AG08395 (cell line): ENCODE measurements around the gene SVEP1.
"Not testable (repeated sequence)": the region's sequence is repeated elsewhere in the genome, so short reads cannot be mapped to it uniquely, and the experiment has no call there.

Source experiments
- DNase-seq: peaks from one replicate; pipeline ENCODE4 v3.0.0; 2012; ENCODE audit warnings: mixed read lengths, low spot score

SVEP1 gene

GRCh38 chr9:110578575-110579033, 937 bp downstream of the SVEP1 start:
- no peak for DNase-seq

- DNase-seq = no peak
These were observed 3.6 kb downstream of the SVEP1 start for GRCh38 chr9:110575945-110576344.

- no peak for DNase-seq
These were observed 4.4 kb downstream of the SVEP1 start for GRCh38 chr9:110575169-110575568.

DNA sequence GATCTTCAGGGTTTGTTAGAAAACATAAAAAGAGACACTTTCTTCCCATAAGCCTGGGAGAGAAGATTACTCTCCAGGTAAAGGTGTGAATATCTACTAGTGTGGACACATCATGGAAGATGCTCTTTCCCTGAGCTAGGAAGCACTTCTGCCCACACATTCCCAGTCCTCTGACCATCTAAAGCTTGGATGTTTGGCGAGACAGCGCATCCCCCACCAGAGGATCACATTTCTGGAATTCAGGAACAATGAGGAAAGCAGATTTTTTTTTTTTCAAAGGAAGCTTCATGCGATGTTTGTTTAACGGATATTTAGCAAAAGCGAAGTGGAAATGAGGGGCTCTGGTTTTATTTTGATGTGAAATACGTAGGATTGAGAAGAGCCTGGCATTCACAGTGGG, 6.2 kb downstream of the SVEP1 start:
- no peak for DNase-seq

DNA sequence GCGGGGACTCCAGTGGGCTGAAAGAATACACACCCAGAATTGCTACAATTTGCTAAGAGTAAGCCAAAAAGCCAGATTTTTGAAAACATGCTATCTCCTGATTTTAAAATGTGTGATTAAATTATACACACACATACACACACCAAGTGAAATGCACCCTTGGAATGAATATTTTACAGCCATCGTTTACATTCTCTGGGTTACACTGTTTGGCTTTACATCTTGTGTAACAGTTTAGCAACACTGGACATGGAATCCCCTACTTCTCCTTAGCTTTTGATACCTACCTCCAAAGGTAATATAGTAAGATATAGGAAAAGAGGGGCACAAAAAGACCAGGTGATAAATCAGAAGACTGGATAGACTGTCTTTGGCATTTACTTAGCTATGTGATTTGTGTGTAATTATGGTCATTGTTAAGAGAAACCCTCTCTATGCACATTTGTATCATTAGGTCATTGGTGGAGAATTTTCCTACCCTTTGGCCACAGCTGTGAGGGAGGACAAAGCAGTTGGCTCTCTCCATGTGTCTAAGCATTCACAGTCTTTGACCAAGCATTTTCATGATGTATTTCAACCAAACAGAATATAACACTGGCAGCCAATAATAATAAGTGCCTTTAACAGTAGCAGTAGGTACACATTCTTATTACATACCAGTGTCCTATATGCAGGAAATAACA, 7.6 kb downstream of the SVEP1 start:
- no peak for DNase-seq

DNA sequence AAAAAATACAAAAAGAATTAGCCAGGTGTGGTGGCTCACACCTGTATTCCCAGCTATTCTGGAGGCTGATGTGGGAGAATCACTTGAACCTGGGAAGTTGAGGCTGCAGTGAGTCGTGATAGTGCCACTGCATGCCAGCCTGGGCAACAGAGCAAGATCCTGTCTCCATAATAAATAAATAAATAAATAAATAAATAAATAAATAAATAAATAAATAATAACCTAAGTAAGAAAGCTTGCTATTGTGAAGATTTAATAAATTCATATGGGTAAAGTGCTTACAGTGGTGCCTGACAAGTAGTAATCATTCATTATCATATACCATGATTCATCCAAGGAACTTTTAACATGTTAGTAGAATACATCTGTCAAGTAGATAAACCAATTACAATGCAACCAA, 13.4 kb downstream of the SVEP1 start:
- no peak for DNase-seq

DNA sequence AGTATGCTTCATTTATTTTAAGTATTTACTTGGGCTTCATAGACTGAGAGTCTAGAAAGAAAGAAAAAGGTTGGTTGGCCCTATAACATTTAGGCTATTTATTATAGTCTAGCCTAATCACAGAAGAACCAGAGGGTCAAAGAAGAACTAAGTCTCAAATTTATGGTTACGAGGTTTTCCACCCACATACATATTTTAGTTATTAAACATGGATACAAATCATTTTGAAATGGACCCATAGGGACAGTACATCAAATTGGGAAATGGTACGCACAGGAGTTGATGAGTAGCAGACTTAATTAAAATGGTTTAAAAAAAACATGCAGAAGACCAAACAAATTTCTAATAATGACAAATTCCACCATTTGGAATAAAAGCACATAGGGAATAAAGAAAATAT, 17.7 kb downstream of the SVEP1 start:
- no peak for DNase-seq

DNA sequence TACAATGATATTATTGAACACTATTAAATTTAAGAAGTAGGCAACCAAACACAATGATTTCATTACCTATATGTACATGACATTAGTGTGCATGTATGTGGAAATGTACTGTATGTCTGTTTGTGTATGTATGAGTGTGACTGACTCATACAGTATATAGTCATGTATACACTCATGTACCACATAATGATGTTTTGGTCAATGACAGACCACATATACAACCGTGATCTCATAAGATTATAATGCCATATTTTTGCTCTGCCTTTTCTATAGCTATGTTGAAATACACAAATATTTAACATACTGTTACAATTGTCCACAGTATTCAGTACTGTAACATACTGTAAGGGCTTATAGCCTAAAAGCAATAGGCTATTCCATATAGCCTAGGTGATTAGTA, 19.7 kb downstream of the SVEP1 start:
- DNase-seq = no peak

GRCh38 chr9:110555551-110556331, 23.8 kb downstream of the SVEP1 start:
- DNase-seq = peak; percentile 82

GRCh38 chr9:110546411-110546871, 33.1 kb downstream of the SVEP1 start:
- DNase-seq = peak; percentile 34

DNA sequence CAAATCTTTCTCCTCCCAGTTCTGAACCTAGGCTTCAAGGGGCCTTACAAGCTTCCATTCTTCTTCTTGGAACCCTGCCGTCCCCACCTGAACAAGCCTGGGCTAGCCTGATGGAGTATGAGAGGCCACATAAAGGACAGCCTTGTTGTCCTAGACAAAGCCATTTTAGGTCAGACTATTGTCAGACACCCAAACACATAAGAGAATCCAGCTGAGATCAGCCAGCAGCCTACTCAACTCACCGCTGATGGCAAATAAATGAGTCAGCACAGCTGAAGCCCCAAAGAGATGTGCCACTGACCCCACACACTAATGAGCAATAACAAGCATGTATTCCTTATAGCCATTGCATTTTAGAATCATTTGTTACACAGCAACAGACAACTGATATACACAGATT, 33.8 kb downstream of the SVEP1 start:
- DNase-seq = peak; percentile 44

DNA sequence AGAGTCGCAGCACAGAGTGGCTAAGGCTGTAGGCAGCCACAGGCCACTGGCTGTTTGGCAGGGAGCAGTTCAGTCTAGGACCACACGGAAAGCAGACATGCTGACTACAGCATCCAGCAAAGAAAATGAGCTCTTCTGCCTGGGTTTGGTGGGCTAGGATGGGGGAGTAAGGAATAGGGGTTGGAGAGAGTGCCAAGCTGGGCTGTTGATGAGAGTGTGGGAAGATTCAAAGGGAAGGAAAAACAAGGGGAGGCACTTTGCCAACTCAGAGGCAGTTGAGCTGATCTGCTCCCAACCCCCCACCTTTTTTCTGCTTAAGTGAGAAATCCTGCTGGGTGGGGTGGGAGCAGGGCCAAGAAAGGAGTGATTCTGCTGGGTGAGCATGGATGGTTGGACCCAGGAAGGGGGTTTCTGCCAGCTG, 35.9 kb downstream of the SVEP1 start:
- peak; percentile 15 for DNase-seq

GRCh38 chr9:110541950-110542349, 37.6 kb downstream of the SVEP1 start:
- DNase-seq = no peak

DNA sequence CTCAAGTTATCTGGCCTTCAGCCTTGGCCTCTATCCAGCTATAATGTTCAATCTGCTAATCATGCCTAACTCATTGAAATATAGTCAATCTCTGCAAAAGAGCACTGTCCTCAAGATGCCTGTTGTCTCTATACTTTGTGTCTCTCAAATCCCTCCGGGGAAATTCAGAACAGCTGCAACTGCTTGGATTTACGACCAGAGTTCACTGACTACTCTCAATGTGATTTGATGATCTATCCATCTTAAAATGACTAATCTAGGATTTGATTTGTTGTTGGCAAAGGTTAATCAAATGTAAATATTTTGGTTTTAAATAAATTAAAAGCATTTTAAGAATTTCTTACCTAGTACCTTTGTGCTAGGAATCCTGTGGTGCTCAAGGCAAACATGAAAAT, 40.9 kb downstream of the SVEP1 start:
- DNase-seq = no peak

DNA sequence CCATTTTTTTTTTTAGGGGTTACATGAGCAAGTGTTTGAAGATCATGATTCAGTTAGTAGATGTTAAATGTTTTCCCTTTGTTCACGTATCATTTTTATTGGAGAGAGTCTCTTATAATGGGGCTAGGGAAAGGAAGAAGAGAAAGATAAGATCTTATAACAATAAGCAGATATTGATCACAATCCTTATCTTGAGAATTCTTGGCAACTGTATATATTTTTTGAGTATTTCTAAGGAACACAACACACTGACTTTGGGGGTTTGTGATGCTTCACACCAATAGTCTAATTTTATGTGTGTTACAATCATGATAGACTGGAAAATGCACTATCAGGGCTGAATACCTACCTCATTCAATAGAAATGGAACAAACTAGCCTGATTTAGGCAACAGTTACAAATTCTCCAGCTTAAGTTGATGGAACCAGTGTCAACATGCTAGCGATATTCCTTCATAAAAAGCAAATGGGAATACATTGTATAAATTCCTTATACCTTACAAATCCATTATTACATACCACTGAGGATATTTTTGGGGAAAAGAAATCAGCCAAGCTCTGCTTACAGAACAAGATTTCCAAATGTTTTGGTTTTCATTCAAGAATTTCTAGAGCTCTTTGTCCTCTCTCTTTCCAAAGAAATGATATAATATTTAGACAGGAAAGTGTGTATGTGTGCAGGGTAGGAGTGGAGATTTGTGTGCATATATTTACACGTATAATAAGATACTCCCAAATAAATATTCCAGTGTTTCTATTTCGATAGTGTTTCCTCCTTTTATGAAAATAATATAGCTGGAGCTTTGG, 41.5 kb downstream of the SVEP1 start:
- peak; percentile 18 for DNase-seq

DNA sequence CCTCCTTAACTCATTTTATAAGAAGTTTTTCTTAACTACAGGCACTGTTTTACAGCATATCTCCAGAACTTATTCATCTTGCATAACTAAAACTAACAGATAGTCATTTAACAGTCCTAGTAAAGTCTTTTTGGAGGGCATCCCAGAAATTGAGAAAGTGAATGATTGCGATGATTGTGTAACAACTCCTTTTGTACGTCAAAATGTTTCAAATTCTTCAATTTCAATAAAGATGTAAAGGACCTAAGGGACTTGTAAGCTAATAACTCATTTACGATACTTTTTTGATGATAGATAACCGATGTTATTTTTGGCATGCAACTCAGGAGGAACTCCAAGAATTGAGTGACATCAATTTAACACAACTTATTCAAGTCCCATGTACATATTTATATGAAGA, 42.7 kb downstream of the SVEP1 start:
- DNase-seq = peak; percentile 26

- DNase-seq = not testable (repeated sequence)
These were observed 45.4 kb downstream of the SVEP1 start for GRCh38 chr9:110534162-110534561.

- no peak for DNase-seq
These were observed 46.5 kb downstream of the SVEP1 start for GRCh38 chr9:110532908-110533665.

GRCh38 chr9:110531776-110532175, 47.8 kb downstream of the SVEP1 start:
- DNase-seq = peak; percentile 32

- DNase-seq = not testable (repeated sequence)
These were observed 48.3 kb downstream of the SVEP1 start for GRCh38 chr9:110531241-110531640.

DNA sequence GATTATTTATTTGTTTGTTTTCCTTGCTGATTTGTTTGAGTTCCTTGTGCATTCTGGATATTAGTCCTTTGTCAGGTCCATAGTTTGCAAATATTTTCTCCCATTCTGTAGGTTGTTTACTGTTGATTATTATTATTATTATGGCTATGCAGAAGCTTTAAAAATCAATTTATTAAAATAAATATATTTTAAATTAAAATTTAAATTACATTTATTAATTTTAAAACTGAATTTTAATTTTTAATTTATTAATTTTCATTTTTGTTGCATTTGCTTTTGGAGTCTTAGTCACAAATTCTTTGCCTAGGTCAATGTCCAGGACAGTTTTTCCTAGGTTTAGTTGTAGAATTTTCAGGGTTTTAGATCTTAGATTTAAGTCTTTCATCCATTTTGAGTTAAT, 50.9 kb downstream of the SVEP1 start:
- DNase-seq = no peak

GRCh38 chr9:110526426-110526825, 53.1 kb downstream of the SVEP1 start:
- DNase-seq = no peak
